HCT116 (cell line): ENCODE measurements around the gene STT3B.

Experiments used
- CTCF ChIP-seq, 3 experiments: fragments of 200-600 bp in 1 of 3; sonication (generic) in 1 of 3; IDR thresholded peaks in 2 of 3; conservative IDR thresholded peaks in 1 of 3; 2 replicates each; pipeline ENCODE4 v1.5.1; 2012 to 2017; ENCODE audit warnings: low read depth in 2 of 3, low read length in 2 of 3, antibody characterized with exemption in 1 of 3, borderline replicate concordance in 1 of 3, control low read depth in 1 of 3, mild to moderate bottlenecking in 1 of 3, mixed read lengths in 1 of 3, mixed run types in 1 of 3, moderate library complexity in 1 of 3; ENCODE audit not compliant: insufficient read depth in 1 of 3
- EZH2 ChIP-seq: fragments of 200-600 bp; sonication (generic); IDR thresholded peaks from 2 replicates; pipeline ENCODE4 v1.6.1; 2017; ENCODE audit warnings: antibody characterized with exemption, mixed run types
- POLR2AphosphoS5 ChIP-seq: IDR thresholded peaks from 2 replicates; pipeline ENCODE4 v1.6.1; 2011; ENCODE audit warnings: mild to moderate bottlenecking, low read depth, low read length, moderate library complexity
- REST ChIP-seq: IDR thresholded peaks from 2 replicates; pipeline ENCODE4 v1.6.1; 2012; ENCODE audit warnings: low read depth

DNA sequence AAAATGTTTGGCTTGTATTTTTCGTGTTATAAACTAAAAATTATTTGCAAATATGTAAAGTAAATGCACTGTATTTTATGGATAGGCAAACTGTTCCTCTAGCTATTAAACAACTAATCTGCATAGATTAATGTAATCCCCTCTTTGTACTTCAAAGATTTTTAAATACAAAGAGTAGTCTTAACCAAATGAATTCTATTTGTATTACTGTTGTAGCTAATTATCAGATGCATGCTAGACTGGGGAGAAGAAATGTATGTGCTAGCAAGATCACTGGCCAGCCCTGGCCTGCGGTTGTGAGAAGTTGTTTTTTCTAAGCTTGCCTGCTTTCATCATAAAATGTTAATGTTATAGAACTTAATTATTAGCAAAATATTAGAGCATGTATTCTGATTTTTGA is 92.6 kb downstream of the STT3B start:
- no peak for TF ChIP-seq EZH2
- TF ChIP-seq CTCF (IDR thresholded peaks at IDR 0.05 in 2 of 3, conservative IDR thresholded peaks at IDR 0.05 in 1 of 3; ENCODE audit: borderline replicate concordance in 1 of 3, insufficient read depth in 1 of 3, low read depth in 2 of 3, low read length in 2 of 3) = no peak
- no peak for TF ChIP-seq REST
- no peak for TF ChIP-seq POLR2AphosphoS5
